NCI-H1436 (cell line): ENCODE measurements around the gene MAP3K19.
"Not testable (repeated sequence)": the region's sequence is repeated elsewhere in the genome, so short reads cannot be mapped to it uniquely, and the experiment has no call there.

Source experiments
- DNase-seq: peaks from one replicate; lab custom pipeline; 2025; lab: John Stamatoyannopoulos, UW

MAP3K19 gene

GRCh38 chr2:134985061-134985460 is 62.2 kb downstream of the MAP3K19 start:
- DNase-seq = no peak

GRCh38 chr2:134982603-134983002 is 64.6 kb downstream of the MAP3K19 start:
- DNase-seq = no peak

GRCh38 chr2:134980639-134981038 is 66.6 kb downstream of the MAP3K19 start:
- no peak for DNase-seq

GRCh38 chr2:134979221-134979620 is 68.0 kb downstream of the MAP3K19 start:
- no peak for DNase-seq

- not testable (repeated sequence) for DNase-seq
Measured at GRCh38 chr2:134977104-134977503, 70.1 kb downstream of the MAP3K19 start.

GRCh38 chr2:134976074-134976702 is 71.1 kb downstream of the MAP3K19 start:
- no peak for DNase-seq

GRCh38 chr2:134975281-134976009 is 71.8 kb downstream of the MAP3K19 start:
- DNase-seq = no peak

- DNase-seq = no peak
Measured at GRCh38 chr2:134973241-134974138, 73.8 kb downstream of the MAP3K19 start.

- not testable (repeated sequence) for DNase-seq
Measured at GRCh38 chr2:134967166-134967565, 80.1 kb downstream of the MAP3K19 start.

GRCh38 chr2:134957477-134957876 is 89.8 kb downstream of the MAP3K19 start:
- DNase-seq = no peak

GRCh38 chr2:134955744-134956143 is 91.5 kb downstream of the MAP3K19 start:
- DNase-seq = no peak

GRCh38 chr2:134954065-134954464 is 93.2 kb downstream of the MAP3K19 start:
- no peak for DNase-seq

GRCh38 chr2:134952608-134953007 is 94.6 kb downstream of the MAP3K19 start:
- DNase-seq = no peak

GRCh38 chr2:134950886-134951285 is 96.4 kb downstream of the MAP3K19 start:
- no peak for DNase-seq

- no peak for DNase-seq
Measured at GRCh38 chr2:134949981-134950708, 97.1 kb downstream of the MAP3K19 start.

- DNase-seq = no peak
Measured at GRCh38 chr2:134946073-134946472, 101.2 kb downstream of the MAP3K19 start.

GRCh38 chr2:134944975-134945374 is 102.3 kb downstream of the MAP3K19 start:
- no peak for DNase-seq

GRCh38 chr2:134943540-134943939 is 103.7 kb downstream of the MAP3K19 start:
- no peak for DNase-seq

- DNase-seq = no peak
Measured at GRCh38 chr2:134936691-134937090, 110.6 kb downstream of the MAP3K19 start.

GRCh38 chr2:134934641-134935040 is 112.6 kb downstream of the MAP3K19 start:
- DNase-seq = no peak

GRCh38 chr2:134934150-134934549 is 113.1 kb downstream of the MAP3K19 start:
- no peak for DNase-seq

GRCh38 chr2:134933732-134934131 is 113.5 kb downstream of the MAP3K19 start:
- DNase-seq = no peak
